OCI-LY7 (cell line): ENCODE measurements around the gene ZNF506. TPM values are rescaled to one million over a fixed set of nuclear protein-coding genes. Genes with fewer than 3 reads are reported as not detected.

Source experiments
- BruUV-seq: library from RNA; stranded (reverse); fragments of 400-500 nt; replicated peaks from 2 replicates; lab custom pipeline; 2021; lab: Mats Ljungman, UMichigan
- CTCF ChIA-PET: fragments of 300-600 bp; sonication (Branson Sonifier 250); formaldehyde crosslinking; loops from one replicate; lab custom pipeline; 2022; ENCODE audit warnings: antibody characterized with exemption; ENCODE audit not compliant: unreplicated experiment; lab: Charles Lee
- POLR2A ChIA-PET: fragments of 300-600 bp; sonication (Branson Sonifier 250); formaldehyde crosslinking; loops from one replicate; lab custom pipeline; 2022; ENCODE audit warnings: antibody characterized with exemption; lab: Charles Lee
- DNase-seq: peaks from one replicate; pipeline ENCODE4 v3.0.0-alpha.2; 2015; ENCODE audit warnings: low spot score
- H2AFZ ChIP-seq: fragments of 200-600 bp; sonication (generic), shearing (Covaris generic); 2 replicates; pipeline ENCODE4 v1.6.1; 2014; ENCODE audit warnings: mild to moderate bottlenecking, antibody characterized with exemption, low read length, moderate library complexity
- H3K27ac ChIP-seq: fragments of 200-600 bp; sonication (generic); 2 replicates; pipeline ENCODE4 v1.5.1; 2014; ENCODE audit warnings: mixed run types, low read depth, mild to moderate bottlenecking, moderate library complexity, low read length, inconsistent platforms; ENCODE audit not compliant: poor library complexity, severe bottlenecking
- H3K36me3 ChIP-seq: fragments of 200-600 bp; sonication (generic); 2 replicates; pipeline ENCODE4 v1.6.1; 2014; ENCODE audit warnings: mild to moderate bottlenecking, antibody characterized with exemption, low read length, moderate library complexity, mixed read lengths; ENCODE audit not compliant: insufficient read depth
- H3K4me1 ChIP-seq: fragments of 200-600 bp; sonication (generic); 2 replicates; pipeline ENCODE4 v1.5.1; 2014; ENCODE audit warnings: mild to moderate bottlenecking, low read length; ENCODE audit not compliant: insufficient read depth, poor library complexity, severe bottlenecking
- H3K4me2 ChIP-seq: fragments of 200-600 bp; sonication (generic); 2 replicates; pipeline ENCODE4 v1.6.1; 2014; ENCODE audit warnings: mild to moderate bottlenecking, low read length
- H3K4me3 ChIP-seq: fragments of 200-600 bp; sonication (generic); 2 replicates; pipeline ENCODE4 v1.5.1; 2014; ENCODE audit warnings: mild to moderate bottlenecking, low read depth, low read length; ENCODE audit not compliant: poor library complexity, severe bottlenecking
- H3K79me2 ChIP-seq: fragments of 200-600 bp; sonication (generic); 2 replicates; pipeline ENCODE4 v1.6.1; 2016; ENCODE audit warnings: low read depth, mild to moderate bottlenecking, low read length, moderate library complexity, mixed read lengths; ENCODE audit not compliant: insufficient read depth
- H3K9me2 ChIP-seq: fragments of 200-600 bp; sonication (generic); 2 replicates; pipeline ENCODE4 v1.6.1; 2016; ENCODE audit warnings: mild to moderate bottlenecking, low read length, mixed read lengths; ENCODE audit not compliant: insufficient read depth
- H3K9me3 ChIP-seq: fragments of 200-600 bp; sonication (generic); 2 replicates; pipeline ENCODE4 v1.6.1; 2014; ENCODE audit warnings: mild to moderate bottlenecking, mixed run types, low read length, mixed read lengths
- H4K20me1 ChIP-seq: fragments of 200-600 bp; sonication (generic); 2 replicates; pipeline ENCODE4 v1.6.1; 2014; ENCODE audit warnings: mild to moderate bottlenecking, antibody characterized with exemption, low read length, moderate library complexity, mixed read lengths; ENCODE audit not compliant: insufficient read depth
- EZH2phosphoT487 ChIP-seq: fragments of 200-600 bp; sonication (generic); IDR thresholded peaks from 2 replicates; pipeline ENCODE4 v1.6.1; 2018; ENCODE audit warnings: low read depth, borderline replicate concordance, mild to moderate bottlenecking, mixed run types, antibody characterized with exemption, low read length, moderate library complexity, mixed read lengths
- intact Hi-C: fragments of 100-400 bp; cut with micrococcal nuclease; formaldehyde crosslinking; loops from one replicate; pipeline ENCODE4 v1.10.0; 2022; ENCODE audit not compliant: unreplicated experiment
- total RNA-seq, 2 experiments: library from RNA; depleted of rRNA in 1 of 2; stranded (reverse); fragments of >200 nt in 1 of 2; shearing (Covaris generic) in 1 of 2; gene quantifications; 2 replicates each; pipeline ENCODE4 v1.2.3, GENCODE V29; 2014 to 2022
- TF ChIP-seq, protein P1 (sequence below): fragments of 200-600 bp; sonication (generic); conservative IDR thresholded peaks from 2 replicates; pipeline ENCODE4 v1.5.1; 2014; ENCODE audit warnings: mild to moderate bottlenecking, antibody characterized with exemption, low read length, moderate library complexity, mixed read lengths

Gene ZNF506
- total RNA-seq, 2 experiments from 2014 or later, result 29.7 to 36.4 TPM

DNA sequence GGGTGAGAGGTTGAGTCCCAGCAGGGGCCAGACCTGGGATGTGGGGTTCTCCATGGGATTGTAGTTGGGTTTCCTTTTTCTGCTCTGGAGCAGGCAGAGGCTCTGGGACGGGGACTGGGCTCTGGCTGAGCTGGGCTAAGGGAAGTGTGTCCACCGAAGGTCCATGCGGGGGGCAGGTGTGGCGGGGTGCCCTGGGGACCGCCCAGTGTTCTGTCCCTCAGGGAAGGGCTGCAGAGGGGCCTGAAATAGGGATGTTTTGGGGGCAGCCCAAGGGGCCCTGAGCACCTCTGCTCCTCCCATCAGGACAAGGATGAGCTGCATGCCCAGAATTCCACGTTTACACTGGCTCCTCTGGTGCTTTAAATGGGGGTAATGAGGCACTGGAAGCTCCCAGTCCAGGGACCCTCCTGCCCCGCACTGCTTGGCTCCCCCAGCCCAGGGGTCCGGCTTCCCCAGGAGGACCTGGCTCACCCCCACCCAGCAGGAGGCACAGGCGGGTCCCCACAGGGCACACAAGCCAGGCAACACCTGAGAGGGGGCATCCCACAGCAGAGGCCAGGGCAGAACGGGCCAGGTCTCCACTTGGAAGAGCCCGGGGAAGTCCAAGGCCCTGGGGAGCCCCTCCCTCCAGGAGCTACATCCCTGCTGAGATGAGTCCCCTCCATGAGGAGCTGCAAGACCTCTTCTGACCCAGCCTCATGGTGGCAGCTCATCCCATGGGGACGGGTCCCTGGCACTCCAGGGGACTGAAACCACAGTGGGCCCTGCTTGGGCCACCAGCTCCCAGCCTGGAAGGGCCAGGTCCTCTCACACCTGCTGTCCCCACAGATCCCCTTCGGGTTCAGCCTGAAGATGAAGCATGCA is 74.0 kb downstream of the ZNF506 start:
- TF ChIP-seq EZH2phosphoT487, result no peak
- TF ChIP-seq, protein P1, sequence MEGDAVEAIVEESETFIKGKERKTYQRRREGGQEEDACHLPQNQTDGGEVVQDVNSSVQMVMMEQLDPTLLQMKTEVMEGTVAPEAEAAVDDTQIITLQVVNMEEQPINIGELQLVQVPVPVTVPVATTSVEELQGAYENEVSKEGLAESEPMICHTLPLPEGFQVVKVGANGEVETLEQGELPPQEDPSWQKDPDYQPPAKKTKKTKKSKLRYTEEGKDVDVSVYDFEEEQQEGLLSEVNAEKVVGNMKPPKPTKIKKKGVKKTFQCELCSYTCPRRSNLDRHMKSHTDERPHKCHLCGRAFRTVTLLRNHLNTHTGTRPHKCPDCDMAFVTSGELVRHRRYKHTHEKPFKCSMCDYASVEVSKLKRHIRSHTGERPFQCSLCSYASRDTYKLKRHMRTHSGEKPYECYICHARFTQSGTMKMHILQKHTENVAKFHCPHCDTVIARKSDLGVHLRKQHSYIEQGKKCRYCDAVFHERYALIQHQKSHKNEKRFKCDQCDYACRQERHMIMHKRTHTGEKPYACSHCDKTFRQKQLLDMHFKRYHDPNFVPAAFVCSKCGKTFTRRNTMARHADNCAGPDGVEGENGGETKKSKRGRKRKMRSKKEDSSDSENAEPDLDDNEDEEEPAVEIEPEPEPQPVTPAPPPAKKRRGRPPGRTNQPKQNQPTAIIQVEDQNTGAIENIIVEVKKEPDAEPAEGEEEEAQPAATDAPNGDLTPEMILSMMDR, result no peak
- ChIA-PET CTCF (no interaction called here), POLR2A (no interaction called here)
- no peaks in the 10 kb centered on the region for H3K9me3 ChIP-seq
- no peak overlapping the region for H3K4me2 ChIP-seq
- no peak overlapping the region for H2AFZ ChIP-seq
- no peaks in the 10 kb centered on the region for H3K9me2 ChIP-seq
- no peaks in the 10 kb centered on the region for H3K4me1 ChIP-seq
- H3K4me3 ChIP-seq, result no peak overlapping the region
- H4K20me1 ChIP-seq, result no peaks in the 10 kb centered on the region
- BruUV-seq, result no TSS peak
- H3K27ac ChIP-seq, result no peak overlapping the region
- no peak for DNase-seq
- intact Hi-C loops, result loop anchor here (10.0 kb wide), 1 partner anchor 213 kb away; the partner anchor contains the start of gene CILP2
- H3K79me2 ChIP-seq, result no peaks in the 10 kb centered on the region
- H3K36me3 ChIP-seq, result no peaks in the 10 kb centered on the region

GRCh38 chr19:19746286-19747213 is 75.0 kb downstream of the ZNF506 start:
- CTCF ChIA-PET, result no interaction called here
- no peaks in the 10 kb centered on the region for H3K79me2 ChIP-seq
- POLR2A ChIA-PET, result no interaction called here
- H2AFZ ChIP-seq, result no peak overlapping the region
- H3K9me3 ChIP-seq, result no peaks in the 10 kb centered on the region
- no peaks in the 10 kb centered on the region for H3K9me2 ChIP-seq
- H3K4me1 ChIP-seq, result no peaks in the 10 kb centered on the region
- no peak overlapping the region for H3K4me3 ChIP-seq
- TF ChIP-seq, protein P1, result peak; percentile 20; the same call in 1 of the 2 replicates
- no peak for TF ChIP-seq EZH2phosphoT487
- no peaks in the 10 kb centered on the region for H4K20me1 ChIP-seq
- H3K36me3 ChIP-seq, result no peaks in the 10 kb centered on the region
- intact Hi-C loops, result loop anchor here (10.0 kb wide), 1 partner anchor 212 kb away; the partner anchor contains the start of gene CILP2
- no peak overlapping the region for H3K27ac ChIP-seq
- H3K4me2 ChIP-seq, result no peak overlapping the region
- BruUV-seq, result no TSS peak
- DNase-seq, result no peak
